NCI-H187 (cell line): ENCODE results near the gene PLCH1.

Source experiments
- DNase-seq, 2 experiments: peaks; one replicate each; lab custom pipeline; 2025; lab: John Stamatoyannopoulos, UW

Gene PLCH1

GRCh38 chr3:155604967-155605366, 139.9 kb downstream of the PLCH1 start:
- DNase-seq = no peak

GRCh38 chr3:155604126-155604525, 140.7 kb downstream of the PLCH1 start:
- no peak for DNase-seq

- DNase-seq = no peak
Observed at GRCh38 chr3:155603302-155603701, 141.6 kb downstream of the PLCH1 start.

GRCh38 chr3:155602307-155602706, 142.6 kb downstream of the PLCH1 start:
- no peak for DNase-seq

DNA sequence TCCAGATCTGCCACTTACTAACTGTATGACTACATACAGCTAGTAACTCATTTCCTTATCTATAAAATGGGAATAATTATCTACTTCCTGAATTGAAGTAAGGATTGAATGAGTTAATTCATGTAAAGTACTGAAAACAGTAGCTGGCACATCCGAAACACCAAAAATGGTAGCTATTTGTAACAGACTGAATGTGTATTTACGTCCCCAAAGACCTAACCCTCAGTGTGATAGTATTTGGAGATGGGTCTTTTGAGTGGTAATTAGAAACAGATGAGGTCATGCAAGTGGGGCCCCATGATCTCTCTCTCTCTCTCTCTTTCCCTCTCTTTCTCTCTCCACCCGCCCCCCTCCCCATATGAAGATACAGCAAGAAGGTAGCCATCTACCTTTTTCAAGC, 146.2 kb downstream of the PLCH1 start:
- DNase-seq = no peak

DNA sequence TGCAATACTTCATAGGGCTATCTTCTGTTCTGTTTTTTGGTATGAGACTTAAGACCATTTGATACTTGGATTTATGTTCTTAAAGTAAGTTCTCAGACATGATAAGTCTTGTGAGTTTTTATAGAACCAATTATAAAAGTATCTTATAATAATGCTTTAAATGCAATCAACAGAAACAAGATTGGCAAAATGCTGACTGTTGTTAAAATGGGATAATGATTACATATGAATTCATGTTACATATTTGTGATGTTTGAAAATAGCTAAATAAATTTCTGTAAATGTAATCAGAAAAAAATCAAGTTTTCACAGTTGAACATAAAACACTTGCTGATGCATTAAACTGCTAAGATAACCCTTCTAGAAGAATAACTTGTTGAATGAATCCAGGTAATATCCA, 148.3 kb downstream of the PLCH1 start:
- no peak for DNase-seq

DNA sequence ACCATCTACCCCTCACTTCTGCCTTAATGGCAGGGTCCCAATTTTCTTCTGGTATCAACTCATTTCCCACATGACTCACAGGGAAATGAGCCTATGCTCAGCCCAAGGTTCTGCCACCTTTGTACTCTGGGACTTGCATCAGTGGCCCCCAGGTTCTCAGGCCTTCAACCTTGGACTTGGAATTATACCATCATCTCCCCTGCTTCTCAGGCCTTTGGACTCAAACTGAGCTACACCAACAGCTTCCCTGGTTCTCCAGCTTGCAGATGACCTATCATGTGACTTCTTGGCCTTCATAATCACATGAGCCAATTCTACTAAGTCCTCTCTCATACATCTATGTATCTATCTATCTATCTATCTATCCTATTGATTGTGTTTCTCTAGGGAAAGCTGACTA, 149.5 kb downstream of the PLCH1 start:
- DNase-seq = no peak

DNA sequence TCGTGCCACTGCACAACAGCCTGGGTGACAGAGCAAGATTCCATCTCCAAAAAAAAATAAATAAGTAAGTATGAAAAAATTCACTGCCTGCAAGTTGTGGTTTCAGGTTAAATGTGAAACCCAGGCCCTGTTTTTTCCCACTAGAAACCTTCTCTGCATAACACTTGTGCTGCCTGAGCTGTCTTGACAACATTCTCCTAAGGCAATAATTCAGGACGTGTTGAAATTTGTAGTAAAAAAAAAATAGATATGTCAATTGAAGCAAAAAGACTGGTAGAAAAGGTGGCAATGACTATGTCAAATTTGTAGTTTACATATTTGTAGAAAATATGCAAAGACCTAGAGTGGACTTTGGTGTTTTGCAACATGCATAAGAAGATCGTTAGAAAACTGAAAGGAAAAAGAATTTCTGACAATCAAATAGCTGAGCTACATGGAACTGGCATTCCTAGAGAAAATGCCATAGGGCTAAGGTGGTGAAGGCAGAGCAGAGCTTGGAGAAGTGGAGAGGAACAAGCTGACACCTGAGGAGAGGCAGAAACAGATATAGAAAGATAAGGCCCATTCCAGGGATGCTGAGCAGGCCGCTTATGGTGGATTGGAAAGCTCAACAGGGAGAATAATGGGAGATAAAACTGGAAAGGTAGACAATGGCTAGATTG, 150.2 kb downstream of the PLCH1 start:
- DNase-seq = no peak

DNA sequence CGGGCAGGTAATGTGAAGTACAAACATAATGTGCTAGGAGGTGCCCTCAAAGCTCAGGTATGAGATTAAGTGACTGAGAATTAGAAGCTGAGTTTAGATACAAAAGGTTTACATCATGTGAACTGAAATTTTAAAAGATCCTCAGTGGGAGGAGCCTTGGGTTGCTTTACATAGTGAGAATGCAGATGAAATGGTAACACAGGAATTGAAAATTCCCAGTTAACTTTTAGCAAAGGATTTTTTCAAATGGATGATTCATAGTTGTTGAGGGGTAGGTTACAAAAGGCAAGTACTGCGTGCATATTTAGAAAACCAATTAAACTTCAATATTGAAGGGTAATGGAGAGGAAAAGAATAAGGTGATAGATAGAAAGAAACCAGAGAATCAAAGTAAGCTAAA, 157.3 kb downstream of the PLCH1 start:
- no peak for DNase-seq

DNA sequence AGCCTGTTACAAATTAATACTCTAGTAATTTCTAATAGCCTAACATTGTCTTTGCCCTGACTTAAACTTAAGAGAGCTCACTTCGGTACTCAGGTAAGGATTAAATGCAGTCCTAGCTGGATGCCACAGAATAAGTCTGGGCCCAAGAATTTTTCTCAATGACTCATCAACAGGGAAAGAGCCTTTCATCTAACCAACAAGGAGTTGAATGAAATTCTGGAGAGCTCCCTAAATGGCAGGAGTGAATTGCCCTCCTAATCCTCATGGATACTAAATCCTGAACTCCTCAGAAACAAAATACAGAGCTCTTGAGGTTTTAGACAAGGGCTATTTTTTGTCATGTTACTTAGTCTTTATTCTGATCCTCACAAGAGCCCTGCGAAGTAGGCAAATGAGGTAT, 159.5 kb downstream of the PLCH1 start:
- no peak for DNase-seq

DNA sequence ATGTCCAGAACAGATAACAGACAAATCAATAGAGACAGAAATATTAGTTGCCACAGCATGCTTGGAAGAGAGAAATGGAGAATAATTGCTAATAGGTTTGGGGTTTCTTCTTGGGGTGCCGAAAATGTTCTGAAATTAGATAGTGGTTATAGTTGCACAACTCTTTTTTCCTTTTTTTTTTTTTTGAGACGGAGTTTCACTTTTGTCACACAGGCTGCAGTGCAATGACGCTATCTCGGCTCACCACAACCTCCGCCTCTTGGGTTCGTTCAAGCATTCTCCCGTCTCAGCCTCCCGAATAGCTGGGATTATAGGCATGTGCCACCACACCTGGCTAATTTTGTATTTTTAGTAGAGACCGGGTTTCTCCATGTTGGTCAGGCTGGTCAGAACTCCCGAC, 163.3 kb downstream of the PLCH1 start:
- DNase-seq = no peak

DNA sequence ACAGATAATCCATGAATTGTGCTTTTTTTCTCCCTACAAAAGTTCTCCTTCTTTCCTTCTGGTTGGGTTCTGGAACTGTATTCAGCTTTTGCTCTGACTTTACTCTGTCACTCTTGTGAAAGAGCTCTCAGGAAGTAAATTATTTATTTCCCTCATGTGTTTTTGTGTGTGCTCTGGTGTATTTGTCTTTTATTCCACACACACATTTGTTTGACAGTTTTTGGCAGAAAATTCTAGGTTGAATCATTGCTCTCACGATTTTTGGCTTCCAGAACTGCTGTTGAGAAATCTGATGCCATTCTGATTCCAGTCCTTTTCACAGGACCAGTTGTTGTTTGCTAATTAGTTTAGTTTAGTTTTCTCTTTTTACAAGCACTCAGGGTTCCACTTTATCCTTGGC, 172.8 kb downstream of the PLCH1 start:
- no peak for DNase-seq

DNA sequence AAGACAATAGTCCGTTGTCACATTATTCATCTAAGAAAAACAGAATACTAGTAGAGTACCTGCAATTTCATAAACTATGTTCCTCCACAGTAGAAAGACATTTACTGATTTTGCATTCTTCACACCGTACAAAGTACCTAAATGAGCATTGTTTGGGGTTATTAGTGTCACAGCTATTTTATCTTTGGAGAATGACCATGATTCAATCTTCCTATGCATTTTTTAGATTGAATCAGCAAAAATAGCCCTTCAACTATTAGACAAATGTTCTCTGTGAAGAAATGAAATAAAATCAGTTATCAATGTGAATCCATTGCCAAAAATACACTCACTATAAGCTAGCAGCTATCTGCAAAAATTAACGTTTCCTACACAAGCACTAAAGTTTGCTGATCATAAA, 176.6 kb downstream of the PLCH1 start:
- DNase-seq = no peak

- DNase-seq = no peak
Observed at GRCh38 chr3:155560594-155560993, 184.3 kb downstream of the PLCH1 start.

- DNase-seq = no peak
Observed at GRCh38 chr3:155560135-155560534, 184.7 kb downstream of the PLCH1 start.

GRCh38 chr3:155556531-155556930, 188.3 kb downstream of the PLCH1 start:
- no peak for DNase-seq

- DNase-seq = no peak
Observed at GRCh38 chr3:155555479-155556060, 189.3 kb downstream of the PLCH1 start.

DNA sequence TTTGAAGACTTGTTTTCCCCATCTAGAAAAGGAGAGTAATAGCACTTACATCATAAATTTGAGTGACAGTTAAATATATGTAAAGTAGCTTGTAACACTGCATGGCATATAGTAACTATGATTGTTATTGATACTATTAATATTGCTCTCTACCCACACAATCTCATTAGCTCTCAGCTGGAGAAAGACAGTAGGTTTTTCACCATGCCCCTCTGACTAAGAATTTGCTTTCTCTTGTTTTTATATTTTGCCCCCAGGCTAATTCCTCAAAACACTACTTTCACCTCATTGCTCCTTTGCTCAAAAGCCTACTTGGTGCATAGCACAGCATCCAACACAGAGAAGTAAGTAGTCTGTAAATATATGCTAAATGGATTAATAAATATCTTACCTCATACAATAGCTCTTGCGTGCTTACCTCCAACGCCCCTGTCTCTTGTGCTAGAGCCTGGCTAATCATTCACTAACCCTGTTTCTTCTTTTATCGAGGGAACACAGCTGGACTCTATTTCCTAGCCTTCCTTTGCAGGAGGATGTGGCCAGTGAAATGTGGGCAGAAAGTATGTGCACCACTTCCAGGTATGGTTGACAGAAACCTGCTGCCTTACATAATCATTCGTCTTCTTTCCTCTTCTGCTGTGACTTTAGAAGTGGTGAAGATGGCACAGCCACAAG, 190.0 kb downstream of the PLCH1 start:
- DNase-seq = no peak

DNA sequence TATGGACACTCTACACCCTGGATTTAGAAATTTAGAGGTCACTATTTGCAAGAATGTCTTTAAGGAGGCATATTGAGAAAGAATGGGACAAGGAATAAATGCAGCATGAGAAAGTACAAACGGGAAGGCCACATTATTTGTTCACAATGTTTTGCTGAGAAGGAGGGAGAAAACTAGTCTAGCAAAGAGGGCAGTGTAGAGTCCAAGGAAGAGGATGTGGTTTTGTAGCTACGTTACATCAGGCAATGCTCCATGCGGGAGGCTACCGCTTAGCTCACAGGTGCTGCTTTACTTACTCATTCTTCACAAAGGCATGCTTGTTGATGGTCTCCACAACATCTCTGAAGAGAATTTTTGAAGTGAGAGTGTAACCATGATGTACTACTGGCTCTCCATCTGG, 191.1 kb downstream of the PLCH1 start:
- no peak for DNase-seq

GRCh38 chr3:155553326-155553725, 191.5 kb downstream of the PLCH1 start:
- DNase-seq = no peak

DNA sequence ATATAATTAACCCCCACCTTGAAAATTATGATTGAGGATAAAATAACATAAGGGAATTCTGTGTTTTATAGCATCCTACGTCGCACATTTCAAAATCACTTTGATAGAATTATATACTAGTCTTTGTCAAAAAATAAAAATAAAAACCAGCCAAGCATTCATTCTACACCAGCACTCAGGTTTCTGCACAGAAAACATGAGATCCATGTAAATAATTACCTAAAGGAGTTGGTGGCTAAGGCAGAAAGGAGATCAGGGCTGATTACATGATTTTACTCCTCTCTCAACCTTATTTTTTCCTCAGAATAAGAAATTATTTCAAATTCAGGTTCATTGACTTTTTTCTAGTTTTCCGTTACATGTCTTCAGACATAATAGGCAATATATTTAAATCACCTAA, 194.5 kb downstream of the PLCH1 start:
- no peak for DNase-seq

GRCh38 chr3:155549087-155549486, 195.8 kb downstream of the PLCH1 start:
- no peak for DNase-seq

DNA sequence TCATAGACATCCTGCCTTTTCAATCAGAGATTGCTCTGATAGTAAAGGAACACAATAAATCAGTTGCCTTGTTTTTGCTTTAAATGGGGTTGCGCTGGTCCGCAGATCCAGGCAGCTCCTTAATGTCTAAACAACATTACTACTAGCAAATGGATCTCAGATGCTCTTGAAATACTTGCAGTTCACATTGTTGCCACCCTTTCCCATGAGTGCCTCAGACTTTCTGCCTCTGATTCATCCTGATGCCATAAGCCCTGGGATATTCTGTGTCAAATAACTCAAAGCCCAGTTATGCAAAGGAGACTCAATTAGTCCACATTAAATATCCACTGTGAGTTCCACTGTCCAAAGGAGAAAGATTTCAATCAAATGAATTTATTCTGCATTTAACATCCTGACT, 196.7 kb downstream of the PLCH1 start:
- no peak for DNase-seq

- DNase-seq = no peak
Observed at GRCh38 chr3:155535098-155535497, 209.8 kb downstream of the PLCH1 start.
